NB4 (cell line): ENCODE data around the gene YEATS2.

ENCODE experiments used
- CTCF ChIP-seq: IDR thresholded peaks from one replicate; pipeline ENCODE4 v1.5.1; 2012; ENCODE audit warnings: low read depth, low read length
- POLR2A ChIP-seq: IDR thresholded peaks from 2 replicates; pipeline ENCODE4 v1.6.1; 2011; ENCODE audit warnings: mild to moderate bottlenecking; ENCODE audit not compliant: insufficient read length; ENCODE audit errors: extremely low read depth

GRCh38 chr3:183810643-183811594, 113.3 kb downstream of the YEATS2 start:
- TF ChIP-seq CTCF = no peak
- no peak for TF ChIP-seq POLR2A
